HEK293 (cell line): ENCODE data around the gene AHCYL2.

Experiments
- CTCF ChIA-PET: fragments of 350-600 bp; formaldehyde crosslinking; extraction: SDS; loops from one replicate; lab custom pipeline; 2021; ENCODE audit warnings: antibody characterized with exemption; lab: Yijun Ruan, JAX
- POLR2A ChIA-PET: fragments of 300-600 bp; formaldehyde crosslinking; extraction: SDS; loops from one replicate; lab custom pipeline; 2020; ENCODE audit warnings: antibody characterized with exemption, inconsistent platforms; lab: Yijun Ruan, JAX
- H3K27ac ChIP-seq: fragments of 200-500 bp; sonication (Bioruptor generic); 2 replicates; pipeline ENCODE4 v1.5.1; 2014; ENCODE audit warnings: low read depth, low read length, control low read depth, inconsistent platforms; ENCODE audit errors: extremely low read depth
- H3K36me3 ChIP-seq, 2 experiments: fragments of 200-500 bp in 1 of 2; sonication (Bioruptor generic) in 1 of 2; 1 replicate in 1 of 2; 2 replicates in 1 of 2; pipeline ENCODE4 v1.5.1; 2014 to 2017; ENCODE audit warnings: inconsistent platforms in 2 of 2, low read length in 2 of 2; ENCODE audit not compliant: control insufficient read depth in 2 of 2, insufficient read depth in 1 of 2
- H3K4me1 ChIP-seq: fragments of 200-500 bp; sonication (Bioruptor generic); 2 replicates; pipeline ENCODE4 v1.5.1; 2014; ENCODE audit warnings: mild to moderate bottlenecking, low read length, inconsistent platforms; ENCODE audit not compliant: control insufficient read depth, insufficient read depth
- H3K4me3 ChIP-seq: 2 replicates; pipeline ENCODE4 v1.5.1; 2011; ENCODE audit warnings: low read depth, mild to moderate bottlenecking, control low read depth, low read length, moderate library complexity
- H3K9me3 ChIP-seq: fragments of 200-500 bp; sonication (Bioruptor generic); 2 replicates; pipeline ENCODE4 v1.5.1; 2014; ENCODE audit warnings: low read depth, low read length, inconsistent platforms; ENCODE audit not compliant: control insufficient read depth, insufficient read depth
- KLF10 ChIP-seq: fragments of 450-650 bp; IDR thresholded peaks from 2 replicates; pipeline ENCODE4 v1.5.1; 2018; ENCODE audit warnings: missing biosample characterization, mild to moderate bottlenecking, missing genetic modification characterization
- PRDM10 ChIP-seq: fragments of 450-650 bp; formaldehyde crosslinking; IDR thresholded peaks from 2 replicates; pipeline ENCODE4 v1.5.1; 2016; ENCODE audit warnings: missing biosample characterization, missing genetic modification characterization
- SP3 ChIP-seq: fragments of 450-650 bp; formaldehyde crosslinking; IDR thresholded peaks from 2 replicates; pipeline ENCODE4 v1.5.1; 2016; ENCODE audit warnings: missing biosample characterization, missing genetic modification characterization
- SP7 ChIP-seq: fragments of 450-650 bp; formaldehyde crosslinking; IDR thresholded peaks from 2 replicates; pipeline ENCODE4 v1.5.1; 2016; ENCODE audit warnings: missing biosample characterization, missing genetic modification characterization
- ZFP3 ChIP-seq: fragments of 450-650 bp; formaldehyde crosslinking; IDR thresholded peaks from 2 replicates; pipeline ENCODE4 v1.5.1; 2016; ENCODE audit warnings: low read depth, missing biosample characterization, missing genetic modification characterization
- ZNF335 ChIP-seq: fragments of 450-650 bp; formaldehyde crosslinking; conservative IDR thresholded peaks from 2 replicates; pipeline ENCODE4 v1.5.1; 2016; ENCODE audit warnings: missing biosample characterization, missing genetic modification characterization
- ZNF596 ChIP-seq: fragments of 450-650 bp; IDR thresholded peaks from 2 replicates; pipeline ENCODE4 v1.5.0; 2018; ENCODE audit warnings: missing biosample characterization, mild to moderate bottlenecking, missing genetic modification characterization, moderate library complexity
- ZNF610 ChIP-seq: fragments of 450-650 bp; formaldehyde crosslinking; IDR thresholded peaks from 2 replicates; pipeline ENCODE4 v1.5.1; 2016; ENCODE audit warnings: missing biosample characterization, missing genetic modification characterization, borderline replicate concordance
- ZNF677 ChIP-seq: fragments of 450-650 bp; IDR thresholded peaks from 2 replicates; pipeline ENCODE4 v1.5.0; 2018; ENCODE audit warnings: missing biosample characterization, mild to moderate bottlenecking, missing genetic modification characterization, moderate library complexity
- ZNF843 ChIP-seq: fragments of 450-650 bp; formaldehyde crosslinking; IDR thresholded peaks from 2 replicates; pipeline ENCODE4 v1.5.1; 2016; ENCODE audit warnings: missing biosample characterization, missing genetic modification characterization
- ZXDB ChIP-seq: fragments of 450-650 bp; formaldehyde crosslinking; IDR thresholded peaks from 2 replicates; pipeline ENCODE4 v1.5.1; 2016; ENCODE audit warnings: missing biosample characterization, missing genetic modification characterization
- TF ChIP-seq, protein P1 (sequence below): fragments of 450-650 bp; formaldehyde crosslinking; IDR thresholded peaks from 2 replicates; pipeline ENCODE4 v1.5.1; 2016; ENCODE audit warnings: missing biosample characterization, missing genetic modification characterization, borderline replicate concordance
- TF ChIP-seq, protein P2 (sequence below): fragments of 450-650 bp; formaldehyde crosslinking; IDR thresholded peaks from 2 replicates; pipeline ENCODE4 v1.5.1; 2017; ENCODE audit warnings: missing biosample characterization, missing genetic modification characterization
- TF ChIP-seq, protein P3 (sequence below): fragments of 450-650 bp; formaldehyde crosslinking; IDR thresholded peaks from 2 replicates; pipeline ENCODE4 v1.5.1; 2016; ENCODE audit warnings: missing biosample characterization, missing genetic modification characterization

Gene AHCYL2

DNA sequence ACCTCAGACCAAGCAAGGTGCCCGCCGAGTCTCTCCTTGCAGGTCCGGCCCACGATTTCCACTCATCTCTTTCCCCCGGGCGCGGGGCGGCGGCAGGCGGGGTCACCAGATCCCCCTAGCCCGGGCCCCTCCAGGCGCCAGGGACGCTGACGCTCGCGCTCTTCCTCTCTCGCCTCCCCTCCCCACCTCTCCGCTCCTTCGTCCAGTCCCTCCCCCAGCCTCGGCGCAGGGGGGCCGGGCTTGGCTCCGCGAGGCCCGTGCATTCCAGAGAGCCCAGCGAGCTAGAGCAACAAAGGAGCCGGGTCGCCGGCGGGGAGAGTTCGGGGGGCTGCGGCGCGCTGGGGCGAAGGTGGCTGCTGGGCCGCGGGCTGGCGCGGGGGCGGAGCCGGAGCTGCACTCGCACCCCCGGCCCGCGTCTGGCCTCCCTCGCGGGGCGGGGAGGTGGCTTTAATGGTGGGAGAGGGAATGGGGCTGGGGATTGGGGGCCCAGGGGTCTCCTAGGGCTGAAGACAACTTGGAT is 36.4 kb upstream of the AHCYL2 start, which contains the start of gene SMO (continued):
- TF ChIP-seq, protein P1, sequence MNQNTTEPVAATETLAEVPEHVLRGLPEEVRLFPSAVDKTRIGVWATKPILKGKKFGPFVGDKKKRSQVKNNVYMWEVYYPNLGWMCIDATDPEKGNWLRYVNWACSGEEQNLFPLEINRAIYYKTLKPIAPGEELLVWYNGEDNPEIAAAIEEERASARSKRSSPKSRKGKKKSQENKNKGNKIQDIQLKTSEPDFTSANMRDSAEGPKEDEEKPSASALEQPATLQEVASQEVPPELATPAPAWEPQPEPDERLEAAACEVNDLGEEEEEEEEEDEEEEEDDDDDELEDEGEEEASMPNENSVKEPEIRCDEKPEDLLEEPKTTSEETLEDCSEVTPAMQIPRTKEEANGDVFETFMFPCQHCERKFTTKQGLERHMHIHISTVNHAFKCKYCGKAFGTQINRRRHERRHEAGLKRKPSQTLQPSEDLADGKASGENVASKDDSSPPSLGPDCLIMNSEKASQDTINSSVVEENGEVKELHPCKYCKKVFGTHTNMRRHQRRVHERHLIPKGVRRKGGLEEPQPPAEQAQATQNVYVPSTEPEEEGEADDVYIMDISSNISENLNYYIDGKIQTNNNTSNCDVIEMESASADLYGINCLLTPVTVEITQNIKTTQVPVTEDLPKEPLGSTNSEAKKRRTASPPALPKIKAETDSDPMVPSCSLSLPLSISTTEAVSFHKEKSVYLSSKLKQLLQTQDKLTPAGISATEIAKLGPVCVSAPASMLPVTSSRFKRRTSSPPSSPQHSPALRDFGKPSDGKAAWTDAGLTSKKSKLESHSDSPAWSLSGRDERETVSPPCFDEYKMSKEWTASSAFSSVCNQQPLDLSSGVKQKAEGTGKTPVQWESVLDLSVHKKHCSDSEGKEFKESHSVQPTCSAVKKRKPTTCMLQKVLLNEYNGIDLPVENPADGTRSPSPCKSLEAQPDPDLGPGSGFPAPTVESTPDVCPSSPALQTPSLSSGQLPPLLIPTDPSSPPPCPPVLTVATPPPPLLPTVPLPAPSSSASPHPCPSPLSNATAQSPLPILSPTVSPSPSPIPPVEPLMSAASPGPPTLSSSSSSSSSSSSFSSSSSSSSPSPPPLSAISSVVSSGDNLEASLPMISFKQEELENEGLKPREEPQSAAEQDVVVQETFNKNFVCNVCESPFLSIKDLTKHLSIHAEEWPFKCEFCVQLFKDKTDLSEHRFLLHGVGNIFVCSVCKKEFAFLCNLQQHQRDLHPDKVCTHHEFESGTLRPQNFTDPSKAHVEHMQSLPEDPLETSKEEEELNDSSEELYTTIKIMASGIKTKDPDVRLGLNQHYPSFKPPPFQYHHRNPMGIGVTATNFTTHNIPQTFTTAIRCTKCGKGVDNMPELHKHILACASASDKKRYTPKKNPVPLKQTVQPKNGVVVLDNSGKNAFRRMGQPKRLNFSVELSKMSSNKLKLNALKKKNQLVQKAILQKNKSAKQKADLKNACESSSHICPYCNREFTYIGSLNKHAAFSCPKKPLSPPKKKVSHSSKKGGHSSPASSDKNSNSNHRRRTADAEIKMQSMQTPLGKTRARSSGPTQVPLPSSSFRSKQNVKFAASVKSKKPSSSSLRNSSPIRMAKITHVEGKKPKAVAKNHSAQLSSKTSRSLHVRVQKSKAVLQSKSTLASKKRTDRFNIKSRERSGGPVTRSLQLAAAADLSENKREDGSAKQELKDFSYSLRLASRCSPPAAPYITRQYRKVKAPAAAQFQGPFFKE, result no peak
- peak; percentile 52; the same call in 1 of the 2 replicates for TF ChIP-seq ZNF843 (tag by site-specific recombination)
- TF ChIP-seq ZNF596 (tag by site-specific recombination), result no peak
- peak; percentile 86 for TF ChIP-seq ZNF610 (tag by site-specific recombination)
- TF ChIP-seq, protein P2, sequence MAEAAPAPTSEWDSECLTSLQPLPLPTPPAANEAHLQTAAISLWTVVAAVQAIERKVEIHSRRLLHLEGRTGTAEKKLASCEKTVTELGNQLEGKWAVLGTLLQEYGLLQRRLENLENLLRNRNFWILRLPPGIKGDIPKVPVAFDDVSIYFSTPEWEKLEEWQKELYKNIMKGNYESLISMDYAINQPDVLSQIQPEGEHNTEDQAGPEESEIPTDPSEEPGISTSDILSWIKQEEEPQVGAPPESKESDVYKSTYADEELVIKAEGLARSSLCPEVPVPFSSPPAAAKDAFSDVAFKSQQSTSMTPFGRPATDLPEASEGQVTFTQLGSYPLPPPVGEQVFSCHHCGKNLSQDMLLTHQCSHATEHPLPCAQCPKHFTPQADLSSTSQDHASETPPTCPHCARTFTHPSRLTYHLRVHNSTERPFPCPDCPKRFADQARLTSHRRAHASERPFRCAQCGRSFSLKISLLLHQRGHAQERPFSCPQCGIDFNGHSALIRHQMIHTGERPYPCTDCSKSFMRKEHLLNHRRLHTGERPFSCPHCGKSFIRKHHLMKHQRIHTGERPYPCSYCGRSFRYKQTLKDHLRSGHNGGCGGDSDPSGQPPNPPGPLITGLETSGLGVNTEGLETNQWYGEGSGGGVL (tag by site-specific recombination), result peak; percentile 92
- TF ChIP-seq, protein P3, sequence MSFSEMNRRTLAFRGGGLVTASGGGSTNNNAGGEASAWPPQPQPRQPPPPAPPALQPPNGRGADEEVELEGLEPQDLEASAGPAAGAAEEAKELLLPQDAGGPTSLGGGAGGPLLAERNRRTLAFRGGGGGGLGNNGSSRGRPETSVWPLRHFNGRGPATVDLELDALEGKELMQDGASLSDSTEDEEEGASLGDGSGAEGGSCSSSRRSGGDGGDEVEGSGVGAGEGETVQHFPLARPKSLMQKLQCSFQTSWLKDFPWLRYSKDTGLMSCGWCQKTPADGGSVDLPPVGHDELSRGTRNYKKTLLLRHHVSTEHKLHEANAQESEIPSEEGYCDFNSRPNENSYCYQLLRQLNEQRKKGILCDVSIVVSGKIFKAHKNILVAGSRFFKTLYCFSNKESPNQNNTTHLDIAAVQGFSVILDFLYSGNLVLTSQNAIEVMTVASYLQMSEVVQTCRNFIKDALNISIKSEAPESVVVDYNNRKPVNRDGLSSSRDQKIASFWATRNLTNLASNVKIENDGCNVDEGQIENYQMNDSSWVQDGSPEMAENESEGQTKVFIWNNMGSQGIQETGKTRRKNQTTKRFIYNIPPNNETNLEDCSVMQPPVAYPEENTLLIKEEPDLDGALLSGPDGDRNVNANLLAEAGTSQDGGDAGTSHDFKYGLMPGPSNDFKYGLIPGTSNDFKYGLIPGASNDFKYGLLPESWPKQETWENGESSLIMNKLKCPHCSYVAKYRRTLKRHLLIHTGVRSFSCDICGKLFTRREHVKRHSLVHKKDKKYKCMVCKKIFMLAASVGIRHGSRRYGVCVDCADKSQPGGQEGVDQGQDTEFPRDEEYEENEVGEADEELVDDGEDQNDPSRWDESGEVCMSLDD, result peak; percentile 84
- peak; percentile 77 for TF ChIP-seq SP3 (tag by site-specific recombination)
- TF ChIP-seq ZNF335 (tag by site-specific recombination), result peak; percentile 89

DNA sequence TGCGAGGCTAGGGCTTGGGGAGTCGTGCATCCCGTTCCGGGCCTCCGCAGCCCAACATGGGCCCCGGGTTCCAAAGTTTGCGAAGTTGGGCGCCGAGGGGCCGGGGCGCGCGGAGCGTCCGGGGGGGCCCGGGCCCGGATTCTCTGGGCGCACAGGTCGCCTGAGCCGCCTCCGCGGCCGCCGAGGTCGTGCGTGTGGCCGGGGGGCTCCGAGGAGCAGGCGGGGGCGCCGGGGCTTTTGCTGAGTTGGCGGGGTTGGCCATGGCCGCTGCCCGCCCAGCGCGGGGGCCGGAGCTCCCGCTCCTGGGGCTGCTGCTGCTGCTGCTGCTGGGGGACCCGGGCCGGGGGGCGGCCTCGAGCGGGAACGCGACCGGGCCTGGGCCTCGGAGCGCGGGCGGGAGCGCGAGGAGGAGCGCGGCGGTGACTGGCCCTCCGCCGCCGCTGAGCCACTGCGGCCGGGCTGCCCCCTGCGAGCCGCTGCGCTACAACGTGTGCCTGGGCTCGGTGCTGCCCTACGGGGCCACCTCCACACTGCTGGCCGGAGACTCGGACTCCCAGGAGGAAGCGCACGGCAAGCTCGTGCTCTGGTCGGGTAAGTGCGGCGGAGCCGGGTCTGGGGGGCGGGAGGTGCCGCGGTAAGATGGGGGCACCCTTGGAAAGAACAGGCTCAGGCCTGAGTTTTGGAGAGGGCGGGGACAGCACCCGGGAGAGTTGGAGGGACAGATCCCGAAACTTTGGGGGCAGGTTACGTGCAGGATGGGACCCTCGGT is 35.8 kb upstream of the AHCYL2 start:
- ChIA-PET POLR2A (interaction anchor here (0.6 to 0.7 kb wide), 3 partner anchors 31 to 148 kb away, joined by 3 to 7 read pairs (median 5); no protein-coding TSS in a partner anchor), CTCF (interaction anchor here (0.6 to 0.7 kb wide), 3 partner anchors 187 to 317 kb away, joined by 3 read pairs; no protein-coding TSS in a partner anchor)
- no peaks in the 10 kb centered on the region for H3K9me3 ChIP-seq
- peak overlapping the region; percentile 85 for H3K27ac ChIP-seq
- peak overlapping the region; percentile 87 for H3K4me3 ChIP-seq
- H3K4me1 ChIP-seq, result no peaks in the 10 kb centered on the region; the same call in 1 of the 2 replicates
- H3K36me3 ChIP-seq, result peaks cover 3 to 20% of the 10 kb centered on the region in 2 experiments; a peak in 2 of 3 replicates
- TF ChIP-seq SP7 (tag by site-specific recombination) (peak; percentile 29; the same call in 1 of the 2 replicates), ZNF677 (tag by site-specific recombination) (peak; percentile 24; the same call in 1 of the 2 replicates), ZXDB (tag by site-specific recombination) (0 out of 2 replicates have a peak, but pooled peaks have one; percentile 50), KLF10 (tag by site-specific recombination) (no peak), ZFP3 (no peak), PRDM10 (no peak)
- TF ChIP-seq, protein P3, result peak; percentile 76
